ENCODE data around the gene MAPRE3.

The MAPRE3 gene

GRCh38 chr2:27019459-27019858, 49.0 kb downstream of the MAPRE3 start:
- DNase-seq, result no peak

- DNase-seq, result no peak
Observed at GRCh38 chr2:27019931-27020855, 49.8 kb downstream of the MAPRE3 start.

- DNase-seq, result no peak
Observed at GRCh38 chr2:27021253-27022049, 51.0 kb downstream of the MAPRE3 start.

- DNase-seq, result no peak
Observed at GRCh38 chr2:27023740-27024139, 53.3 kb downstream of the MAPRE3 start.

GRCh38 chr2:27024188-27024587, 53.8 kb downstream of the MAPRE3 start:
- no peak for DNase-seq

- DNase-seq, result no peak
Observed at GRCh38 chr2:27024812-27025211, 54.4 kb downstream of the MAPRE3 start.

- no peak for DNase-seq
Observed at GRCh38 chr2:27025281-27025800, 54.9 kb downstream of the MAPRE3 start.

- DNase-seq, result no peak
Observed at GRCh38 chr2:27025861-27026851, 55.7 kb downstream of the MAPRE3 start.

GRCh38 chr2:27027211-27027651, 56.8 kb downstream of the MAPRE3 start:
- DNase-seq, result no peak

- no peak for DNase-seq
Observed at GRCh38 chr2:27029051-27029450, 58.6 kb downstream of the MAPRE3 start.

GRCh38 chr2:27032495-27033252, 62.2 kb downstream of the MAPRE3 start, which contains the start of gene TMEM214:
Gene TMEM214 (plus strand): TSS chr2:27032965. CDS start chr2:27033016, 51 bp downstream.
- peak; percentile 95 for DNase-seq

GRCh38 chr2:27033253-27033852, 62.9 kb downstream of the MAPRE3 start:
- no peak for DNase-seq

GRCh38 chr2:27038012-27038411, 67.6 kb downstream of the MAPRE3 start:
- DNase-seq, result no peak

- no peak for DNase-seq
Observed at GRCh38 chr2:27038631-27039339, 68.3 kb downstream of the MAPRE3 start.

GRCh38 chr2:27039426-27039825, 69.0 kb downstream of the MAPRE3 start:
- no peak for DNase-seq

- no peak for DNase-seq
Observed at GRCh38 chr2:27039871-27040270, 69.4 kb downstream of the MAPRE3 start.

GRCh38 chr2:27040282-27040681, 69.8 kb downstream of the MAPRE3 start:
- no peak for DNase-seq

GRCh38 chr2:27041752-27042151, 71.3 kb downstream of the MAPRE3 start:
- DNase-seq, result no peak

- no peak for DNase-seq
Observed at GRCh38 chr2:27042159-27042661, 71.8 kb downstream of the MAPRE3 start.
